ENCODE measurements around the gene RPL13A. TPM values are rescaled to one million over a fixed set of nuclear protein-coding genes. Genes with fewer than 3 reads are reported as not detected.

The RPL13A gene
- total and polyA plus RNA-seq, 9 of the 15 experiments (the other 6 are each of a cell fraction or from before 2014, with no cell fraction given) = 1,744 to 5,482 (median 2,949) TPM

- TF ChIP-seq CC2D1A (IDR thresholded peaks at IDR 0.05) (no peak), CEBPG (CRISPR knock-in tag; IDR thresholded peaks at IDR 0.05) (no peak), CEBPG (tag; conservative IDR thresholded peaks at IDR 0.05 in 1 of 2, IDR thresholded peaks at IDR 0.05 in 1 of 2) (no peak), CREB1 (IDR thresholded peaks at IDR 0.05) (0 out of 2 replicates have a peak, but pooled peaks have one; percentile 14), CREB1 (CRISPR knock-in tag; IDR thresholded peaks at IDR 0.05) (no peak), FOXP4 (CRISPR knock-in tag; IDR thresholded peaks at IDR 0.05; ENCODE audit: borderline replicate concordance) (no peak), ZNF778 (CRISPR knock-in tag; IDR thresholded peaks at IDR 0.05) (no peak)
Measured at GRCh38 chr19:49488046-49488862, 846 bp downstream of the RPL13A start (continued).
